Measurements from ENCODE around the gene TMEM109.
A peak's percentile ranks its signal among the peaks of the same experiment; 100 is the strongest.
"Not testable (repeated sequence)": the region's sequence is repeated elsewhere in the genome, so short reads cannot be mapped to it uniquely, and the experiment has no call there.

The TMEM109 gene

GRCh38 chr11:60878245-60879101 is 35.5 kb upstream of the TMEM109 start:
- DNase-seq (ENCODE audit: low spot score), result no peak

DNA sequence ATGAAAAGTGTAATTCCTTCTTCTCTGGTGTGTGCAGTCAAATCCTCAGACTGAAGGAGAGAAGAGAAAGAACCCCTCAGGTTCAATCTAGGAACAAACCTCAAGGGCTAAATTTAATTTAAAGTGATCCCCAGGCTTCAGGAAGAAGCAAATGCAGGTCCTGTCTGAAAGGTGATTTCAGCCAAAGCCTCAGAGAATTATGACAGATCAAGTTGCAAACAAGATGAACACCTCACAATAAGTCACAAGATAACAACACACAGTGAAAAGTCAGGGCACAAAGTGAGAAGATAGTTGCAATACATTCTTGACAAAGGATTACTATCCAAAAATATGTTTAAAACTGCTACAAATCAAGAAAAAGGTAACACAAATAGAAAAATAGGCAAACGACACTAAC is 34.9 kb upstream of the TMEM109 start:
- no peak for DNase-seq (ENCODE audit: low spot score)

- no peak for DNase-seq (ENCODE audit: low spot score)
Measured at GRCh38 chr11:60879971-60880588, 33.9 kb upstream of the TMEM109 start.

DNA sequence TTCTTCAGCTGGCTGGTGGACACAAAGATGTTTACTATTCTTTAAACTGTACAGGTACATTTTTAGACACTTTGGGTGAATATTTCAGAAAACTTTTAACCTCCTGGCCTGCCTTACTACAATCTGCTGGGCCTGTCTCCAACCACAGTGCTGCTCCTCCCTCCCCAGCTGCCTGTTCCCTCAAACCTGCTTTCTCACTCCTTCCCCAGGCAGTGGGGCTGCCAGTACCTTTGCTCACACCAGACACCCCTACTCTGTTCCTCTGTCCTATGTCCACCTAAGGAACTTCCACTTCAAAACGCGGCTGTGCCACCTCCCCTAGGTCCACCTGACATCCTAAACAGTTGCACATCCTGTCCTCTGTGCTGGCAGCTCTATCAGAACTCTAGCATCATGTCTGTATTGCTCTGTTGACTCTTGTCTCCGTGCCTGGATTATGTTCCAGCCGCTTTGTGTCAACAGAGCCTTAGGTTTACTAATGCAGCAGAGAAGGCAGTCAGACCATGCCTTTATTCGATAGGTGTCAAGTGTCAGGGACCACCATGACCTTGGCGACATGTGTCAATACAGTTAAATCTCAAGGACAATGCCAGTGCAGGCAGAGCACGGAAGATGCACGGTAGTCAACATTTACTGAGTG is 33.2 kb upstream of the TMEM109 start:
- DNase-seq (ENCODE audit: low spot score), result no peak

DNA sequence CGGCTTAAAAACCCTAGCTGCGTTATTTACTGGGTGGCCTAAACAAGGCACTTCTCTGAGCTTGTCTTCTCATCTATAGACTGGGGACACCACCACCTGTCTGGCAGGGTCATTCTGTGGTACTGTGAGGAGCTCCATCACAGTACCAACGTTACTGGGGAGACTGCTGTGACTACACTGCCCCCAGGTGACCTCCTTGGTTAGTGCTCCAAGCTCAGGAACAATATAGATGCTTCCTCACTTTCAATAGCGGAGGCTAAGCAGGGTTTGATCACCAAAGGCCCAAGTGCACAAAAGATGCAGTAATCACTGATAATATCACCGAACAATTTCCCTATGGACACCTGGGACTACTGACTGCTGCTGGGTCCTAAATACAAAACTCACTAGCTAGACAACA is 26.4 kb upstream of the TMEM109 start:
- peak; percentile 39 for DNase-seq (ENCODE audit: low spot score)

DNA sequence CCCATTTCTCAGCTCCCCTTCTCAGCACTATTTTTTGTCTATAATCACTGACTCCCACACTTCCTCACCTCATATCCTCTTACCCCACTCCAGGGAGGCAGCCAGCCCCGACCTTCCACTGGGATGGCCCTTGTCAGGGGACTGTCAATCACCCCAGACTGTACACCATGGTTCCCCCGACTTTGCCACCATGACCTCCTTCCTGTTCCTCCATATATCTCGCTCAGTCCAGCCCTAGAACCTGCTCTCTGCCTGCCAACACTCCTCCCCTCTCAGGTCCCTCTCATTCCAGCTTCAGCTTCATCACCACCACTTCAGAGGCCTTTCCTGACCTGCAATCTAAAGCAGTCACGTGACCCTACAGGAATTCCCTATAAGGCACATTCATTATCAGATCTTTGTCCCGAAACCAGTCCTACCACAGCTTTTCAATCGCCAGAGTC is 24.1 kb upstream of the TMEM109 start:
- no peak for DNase-seq (ENCODE audit: low spot score)

DNA sequence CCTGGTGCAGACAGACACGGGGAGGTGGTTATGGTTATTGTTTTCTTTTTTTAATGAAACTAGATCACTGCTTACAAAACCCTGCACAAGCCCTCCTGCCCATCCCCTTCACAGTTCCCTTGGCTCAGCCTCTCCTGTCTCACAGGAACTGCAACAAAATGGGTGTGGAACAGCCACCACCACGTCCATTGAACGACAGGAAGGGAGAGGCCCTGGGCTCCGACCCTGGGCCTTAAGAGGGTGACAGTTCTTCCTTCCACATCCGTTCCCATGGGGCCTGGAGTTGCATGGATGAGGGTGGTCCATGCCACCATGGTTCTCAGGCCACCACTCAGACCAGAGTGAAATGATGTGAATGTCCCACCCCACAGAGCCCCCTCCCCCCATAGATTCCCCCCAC is 23.3 kb upstream of the TMEM109 start:
- DNase-seq (ENCODE audit: low spot score), result no peak

GRCh38 chr11:60891103-60891741 is 22.7 kb upstream of the TMEM109 start:
- DNase-seq (ENCODE audit: low spot score), result no peak

- no peak for DNase-seq (ENCODE audit: low spot score)
Measured at GRCh38 chr11:60895687-60896086, 18.3 kb upstream of the TMEM109 start.

DNA sequence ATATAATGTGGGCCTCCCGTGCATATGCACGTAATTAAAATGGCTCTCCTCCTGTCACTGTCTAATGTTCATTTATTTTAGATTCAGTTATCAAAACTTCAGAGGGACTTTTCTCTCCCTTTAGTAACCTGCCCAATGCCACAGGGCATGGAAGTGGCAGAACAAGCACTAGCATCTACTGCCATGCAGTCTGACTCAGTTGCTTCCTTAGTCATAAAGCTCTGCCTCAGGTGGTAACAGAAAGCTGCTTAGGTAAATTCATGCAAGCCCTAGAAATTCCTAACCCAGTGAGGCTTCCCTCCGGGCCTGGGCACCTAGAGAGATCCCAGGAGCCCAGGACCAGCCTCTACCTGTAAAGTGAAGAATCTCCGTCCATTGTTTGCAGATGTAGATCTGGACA is 16.5 kb upstream of the TMEM109 start:
- no peak for DNase-seq (ENCODE audit: low spot score)

GRCh38 chr11:60899046-60899936 is 14.7 kb upstream of the TMEM109 start:
- DNase-seq (ENCODE audit: low spot score), result peak; percentile 76

GRCh38 chr11:60899977-60900376 is 14.0 kb upstream of the TMEM109 start:
- no peak for DNase-seq (ENCODE audit: low spot score)

- no peak for DNase-seq (ENCODE audit: low spot score)
Measured at GRCh38 chr11:60900673-60901404, 13.1 kb upstream of the TMEM109 start.

DNA sequence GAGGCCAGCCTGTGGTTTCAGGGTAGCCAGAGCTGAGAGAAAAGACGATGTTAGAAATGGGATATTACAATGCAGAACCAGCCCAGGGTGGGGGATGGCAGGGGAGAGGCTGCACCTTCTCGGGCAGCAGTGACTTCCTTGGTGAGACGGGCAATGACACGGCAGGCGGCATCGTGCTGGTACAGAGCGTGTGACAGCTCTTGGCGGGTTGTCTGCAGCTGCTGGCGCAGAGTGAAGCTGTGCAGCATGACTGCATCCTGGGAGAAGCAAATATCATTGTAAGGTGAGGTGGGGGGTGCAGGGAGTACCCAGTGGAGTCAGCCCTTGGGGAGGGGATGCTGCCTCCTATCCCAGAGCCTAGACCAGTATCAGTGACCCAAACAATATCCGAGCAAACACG is 11.3 kb upstream of the TMEM109 start:
- DNase-seq (ENCODE audit: low spot score), result no peak

- DNase-seq (ENCODE audit: low spot score), result no peak
Measured at GRCh38 chr11:60905047-60905446, 8.9 kb upstream of the TMEM109 start.

- DNase-seq (ENCODE audit: low spot score), result peak; percentile 80
Measured at GRCh38 chr11:60905551-60906113, 8.3 kb upstream of the TMEM109 start.

DNA sequence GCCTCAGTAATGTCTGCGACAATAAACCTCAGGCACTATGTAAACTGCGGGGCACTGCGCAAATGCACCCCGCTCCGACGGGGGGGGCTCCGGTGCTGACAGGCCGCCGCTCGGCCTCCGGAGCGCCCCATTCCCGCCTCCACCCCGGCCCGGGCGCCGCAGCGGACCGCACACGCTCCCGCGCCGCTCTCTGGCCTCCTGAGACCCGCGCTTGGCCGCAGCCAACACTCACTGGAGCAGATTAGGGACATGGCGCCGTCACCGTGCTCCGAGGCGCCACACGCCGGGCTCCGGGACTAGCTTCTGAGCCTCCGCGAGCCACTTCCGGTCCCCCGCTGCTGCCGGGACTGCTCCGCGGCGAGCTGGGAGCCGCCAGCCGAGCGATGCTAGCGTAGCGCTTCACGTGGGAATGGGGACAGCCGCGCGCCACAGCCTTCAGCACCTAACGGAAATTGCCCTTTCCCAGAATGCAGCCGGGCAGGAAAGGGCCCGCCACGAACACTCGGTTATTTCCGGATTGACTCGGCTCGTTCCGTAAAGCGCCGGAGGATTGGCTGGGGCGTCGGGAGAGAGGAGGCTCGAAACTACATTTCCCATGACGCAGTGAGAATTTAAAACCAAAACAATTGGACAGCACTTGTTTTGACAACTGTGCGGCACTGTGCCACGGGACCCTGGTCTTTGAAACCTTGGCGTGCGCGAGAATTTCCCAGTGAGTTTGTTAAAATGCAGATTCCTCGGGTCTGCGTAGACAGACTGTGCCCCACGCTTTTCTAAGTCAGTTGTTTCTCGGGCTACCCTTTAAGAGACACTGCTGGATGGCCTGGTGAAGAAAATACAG is 7.6 kb upstream of the TMEM109 start, which contains the start of gene PRPF19:
PRPF19 (minus strand) TSS at position 454 of the 841 bp plus-strand sequence; CDS start at position 251, 203 bp downstream.
- DNase-seq (ENCODE audit: low spot score), result peak; percentile 96

DNA sequence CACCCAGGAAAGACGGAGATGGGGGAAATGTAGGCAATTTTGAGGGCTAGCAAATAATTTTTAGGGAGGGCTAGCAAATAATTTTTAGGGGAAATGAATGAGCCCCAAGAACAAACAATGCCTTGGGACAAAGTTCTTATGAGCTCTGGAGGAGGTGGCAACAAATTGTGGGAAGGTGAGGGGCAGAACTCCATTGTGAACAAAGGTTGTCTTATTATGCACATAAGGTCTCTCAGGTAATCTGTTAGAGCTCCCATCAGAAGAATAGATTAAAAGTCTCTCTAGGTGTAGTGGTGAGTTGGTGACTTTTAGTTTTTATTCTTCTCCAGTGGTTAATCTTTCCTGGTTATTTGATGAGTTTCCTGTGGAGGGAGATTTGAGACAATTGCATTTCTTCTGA is 5.2 kb upstream of the TMEM109 start:
- no peak for DNase-seq (ENCODE audit: low spot score)

DNA sequence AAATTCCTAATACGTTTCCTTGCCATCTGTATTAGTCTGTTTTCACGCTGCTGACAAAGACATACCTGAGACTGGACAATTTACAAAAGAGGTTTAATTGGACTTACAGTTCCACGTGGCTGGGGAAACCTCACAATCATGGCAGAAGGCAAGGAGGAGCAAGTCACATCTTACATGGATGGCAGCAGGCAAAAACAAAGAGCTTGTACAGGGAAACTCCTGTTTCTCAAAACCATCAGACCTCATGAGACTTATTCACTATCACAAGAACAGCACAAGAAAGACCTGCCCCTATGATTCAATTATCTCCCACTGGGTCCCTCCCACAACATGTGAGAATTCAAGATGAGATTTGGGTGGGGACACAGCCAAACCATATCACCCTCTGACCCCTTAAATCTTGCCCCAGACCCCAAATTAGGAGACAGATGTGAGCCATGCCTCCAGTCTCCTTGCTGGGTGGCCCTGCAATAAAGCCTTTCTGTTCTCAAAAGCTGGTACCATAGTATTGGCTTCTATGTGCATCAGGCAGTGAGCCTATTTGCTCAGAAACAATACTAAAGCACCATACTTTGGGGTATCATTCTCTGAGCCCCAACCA is 4.2 kb upstream of the TMEM109 start:
- not testable (repeated sequence) for DNase-seq (ENCODE audit: low spot score)
